GM20000 (cell line): Measurements from ENCODE around the gene GPR68.

Source experiments
- DNase-seq: peaks from one replicate; pipeline ENCODE4 v3.0.0; 2012; ENCODE audit warnings: low spot score
- TF ChIP-seq, protein P1 (sequence below): IDR thresholded peaks from 2 replicates; pipeline ENCODE4 v1.5.1; 2012; ENCODE audit warnings: mild to moderate bottlenecking, control low read depth; ENCODE audit errors: extremely low read depth, missing control alignments

GPR68 gene

DNA sequence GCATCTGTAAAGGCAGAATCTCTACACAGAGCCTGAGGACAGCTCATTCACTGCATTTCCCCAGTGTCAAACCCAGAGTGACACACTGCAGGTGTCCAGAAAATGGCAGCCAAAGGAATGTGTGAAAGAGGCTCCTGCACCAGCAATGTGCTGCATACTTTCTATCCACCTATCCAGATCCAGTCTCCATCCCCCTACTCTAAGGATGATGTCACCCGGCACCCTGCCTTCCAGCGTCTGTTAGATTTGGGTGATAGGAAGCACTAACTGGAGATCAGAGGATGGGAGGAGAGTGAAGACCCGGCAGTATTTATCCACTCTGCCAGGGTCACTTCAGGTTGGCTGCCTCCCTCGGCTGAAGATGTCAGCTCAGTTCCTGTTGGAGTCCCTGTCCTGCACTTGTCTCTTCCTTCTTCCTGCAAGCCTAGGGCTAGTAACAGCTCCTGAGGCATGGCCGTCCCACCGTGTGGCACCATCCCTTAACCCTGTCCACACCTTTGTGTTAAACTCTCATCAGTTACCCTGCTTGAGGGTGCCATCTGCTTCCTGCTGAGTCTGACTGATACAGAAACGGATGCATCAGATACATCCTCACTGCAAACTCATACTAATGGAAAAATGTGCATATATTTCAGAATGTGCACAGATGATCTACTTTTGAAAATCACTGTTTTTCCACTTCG lies 13.0 kb upstream of the GPR68 start:
- TF ChIP-seq, protein P1, sequence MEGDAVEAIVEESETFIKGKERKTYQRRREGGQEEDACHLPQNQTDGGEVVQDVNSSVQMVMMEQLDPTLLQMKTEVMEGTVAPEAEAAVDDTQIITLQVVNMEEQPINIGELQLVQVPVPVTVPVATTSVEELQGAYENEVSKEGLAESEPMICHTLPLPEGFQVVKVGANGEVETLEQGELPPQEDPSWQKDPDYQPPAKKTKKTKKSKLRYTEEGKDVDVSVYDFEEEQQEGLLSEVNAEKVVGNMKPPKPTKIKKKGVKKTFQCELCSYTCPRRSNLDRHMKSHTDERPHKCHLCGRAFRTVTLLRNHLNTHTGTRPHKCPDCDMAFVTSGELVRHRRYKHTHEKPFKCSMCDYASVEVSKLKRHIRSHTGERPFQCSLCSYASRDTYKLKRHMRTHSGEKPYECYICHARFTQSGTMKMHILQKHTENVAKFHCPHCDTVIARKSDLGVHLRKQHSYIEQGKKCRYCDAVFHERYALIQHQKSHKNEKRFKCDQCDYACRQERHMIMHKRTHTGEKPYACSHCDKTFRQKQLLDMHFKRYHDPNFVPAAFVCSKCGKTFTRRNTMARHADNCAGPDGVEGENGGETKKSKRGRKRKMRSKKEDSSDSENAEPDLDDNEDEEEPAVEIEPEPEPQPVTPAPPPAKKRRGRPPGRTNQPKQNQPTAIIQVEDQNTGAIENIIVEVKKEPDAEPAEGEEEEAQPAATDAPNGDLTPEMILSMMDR, result no peak

GRCh38 chr14:91256661-91257060 lies 12.2 kb upstream of the GPR68 start:
- TF ChIP-seq, protein P1, result no peak

More for the DNA sequence above, 13.0 kb upstream of the GPR68 start:
- DNase-seq, result no peak

DNA sequence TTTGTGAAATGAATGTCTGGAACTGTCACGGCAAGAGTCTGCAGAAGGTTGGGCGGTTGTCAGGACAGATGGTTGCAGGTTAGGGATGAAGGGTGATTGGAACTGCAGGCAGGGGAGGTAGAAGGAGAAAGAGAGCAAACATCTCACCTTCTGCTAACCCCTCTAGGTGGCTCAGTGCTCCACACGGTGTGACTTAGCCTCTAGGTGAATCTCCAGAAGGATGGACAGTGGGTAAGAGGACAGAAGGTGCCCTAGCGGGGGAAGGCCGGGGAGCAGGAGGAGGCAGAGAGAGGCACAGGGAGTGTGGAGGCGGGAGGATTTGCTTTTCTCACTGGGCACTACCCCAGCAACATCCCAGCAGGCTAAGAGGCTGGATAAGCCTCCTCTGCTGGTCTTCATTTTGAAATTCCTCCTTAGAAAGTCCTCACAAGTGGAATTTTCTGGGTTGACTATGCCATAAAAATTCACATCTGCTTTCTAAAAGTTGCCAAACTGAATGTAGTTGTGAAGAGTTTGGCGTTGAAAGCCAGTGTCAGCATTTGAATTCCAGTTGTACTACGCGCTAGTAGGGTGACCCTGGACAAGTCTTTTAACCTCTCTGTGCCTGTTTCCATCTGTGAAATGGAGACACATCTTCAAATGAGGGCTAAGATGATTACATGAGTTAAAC lies 10.7 kb upstream of the GPR68 start:
- TF ChIP-seq, protein P1, result no peak
- DNase-seq, result no peak

More at GRCh38 chr14:91256661-91257060, 12.2 kb upstream of the GPR68 start:
- DNase-seq, result no peak

DNA sequence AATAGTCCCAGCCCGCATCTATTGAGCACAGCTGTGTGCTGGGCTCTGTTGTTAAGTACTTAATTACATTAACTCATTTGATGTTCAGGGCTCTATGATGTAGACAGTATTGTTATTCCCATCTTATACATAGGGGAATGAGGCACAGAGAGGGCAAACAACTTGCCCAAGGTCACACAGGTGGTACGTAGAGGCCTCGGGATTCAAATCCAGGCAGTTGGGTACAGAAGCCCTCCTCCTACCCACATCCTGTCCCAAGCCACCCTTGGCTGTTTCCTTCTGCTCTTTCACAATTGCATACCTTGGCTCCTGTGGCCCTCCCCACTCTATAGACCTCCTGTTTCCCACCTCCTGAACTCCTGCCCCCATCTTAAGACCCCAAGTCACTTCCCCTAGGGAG lies 10.0 kb upstream of the GPR68 start:
- TF ChIP-seq, protein P1, result no peak
- no peak for DNase-seq

DNA sequence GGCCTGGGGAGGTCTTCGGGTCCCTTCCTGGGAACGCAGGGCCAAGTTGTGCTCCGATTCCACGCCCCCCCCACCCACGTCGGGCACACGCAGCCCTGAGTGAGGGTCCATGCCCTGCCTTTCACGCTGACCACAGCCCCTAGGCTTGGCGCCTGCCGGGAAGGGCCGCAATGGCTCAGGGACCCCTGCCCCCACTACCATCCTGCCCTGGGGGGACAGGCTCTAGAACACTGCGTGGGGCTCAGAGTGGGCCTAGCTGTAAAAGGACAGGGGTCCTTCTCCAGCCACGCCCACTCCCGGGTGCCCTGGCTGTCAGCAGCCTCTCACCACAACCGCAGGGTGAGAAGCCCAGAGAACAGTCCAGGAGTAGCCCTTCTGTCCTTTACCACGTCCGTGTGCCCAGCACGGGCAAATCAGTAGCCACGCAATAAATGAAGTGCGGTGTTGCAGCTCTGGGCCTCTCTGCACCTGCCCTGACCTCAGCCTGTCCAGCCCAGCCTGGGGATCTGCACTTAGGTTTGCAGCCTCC lies 9.4 kb upstream of the GPR68 start:
- DNase-seq, result no peak
- TF ChIP-seq, protein P1, result no peak

DNA sequence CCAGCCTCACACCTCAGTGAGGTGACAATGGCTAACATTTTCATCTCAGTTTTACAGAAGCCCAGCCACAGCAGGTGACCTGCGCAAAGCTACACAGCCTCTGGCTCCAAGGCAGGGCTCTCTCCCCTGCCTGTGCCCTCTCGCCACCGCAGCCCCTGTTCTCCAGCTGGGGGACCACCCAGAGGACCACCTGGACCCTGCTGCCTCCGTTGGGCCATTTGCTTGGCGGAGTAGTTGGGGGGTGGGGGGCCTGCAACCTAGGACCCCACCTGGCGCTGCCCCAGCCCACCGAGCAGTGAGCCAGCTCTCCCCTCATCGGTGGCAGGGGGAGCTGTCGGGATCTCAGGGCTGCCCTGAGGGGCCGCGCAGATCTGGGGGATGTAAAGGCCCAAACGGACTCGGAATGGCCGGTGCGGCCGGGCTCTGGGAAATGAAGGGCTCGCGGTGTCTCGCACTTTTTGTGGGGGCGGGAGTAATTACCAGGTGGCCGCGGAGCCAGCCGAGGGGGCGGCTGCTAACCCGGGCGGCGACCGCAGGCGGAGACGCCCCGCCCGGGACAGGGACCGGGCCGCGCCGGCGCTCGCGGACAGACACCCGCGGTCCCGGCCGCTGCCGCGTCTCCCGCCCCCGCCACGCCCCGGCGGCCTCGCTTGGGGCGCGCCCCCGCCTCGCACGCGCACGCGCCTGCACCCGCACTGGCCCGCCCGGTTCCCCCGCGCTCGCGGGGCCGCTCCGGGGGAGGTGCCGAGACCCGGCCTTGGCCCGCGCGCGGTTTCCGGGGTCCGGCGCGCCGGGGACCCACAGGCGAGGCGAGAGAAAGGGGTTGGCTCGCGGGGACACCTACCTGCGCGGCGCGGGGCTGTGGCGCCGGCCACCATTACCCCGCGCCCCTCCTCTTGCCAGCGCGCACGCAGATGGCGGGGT lies 8.6 kb upstream of the GPR68 start:
- peak; percentile 78 for DNase-seq

More for the DNA sequence above, 8.6 kb upstream of the GPR68 start:
- TF ChIP-seq, protein P1, result no peak
